Spleen (tissue), 7 donors: ENCODE measurements around the gene GLI2.

Source experiments
- CTCF ChIP-seq, 11 experiments: fragments of 200-600 bp in 7 of 11; fragments of 450-650 bp in 4 of 11; sonication (generic) in 4 of 11; IDR thresholded peaks in 8 of 11; conservative IDR thresholded peaks in 3 of 11; 1 replicate in 7 of 11; 2 replicates in 4 of 11; pipeline versions ENCODE4 v1.4.0 to v1.8.0; 2016 to 2021; ENCODE audit warnings: antibody characterized with exemption in 11 of 11, inconsistent platforms in 4 of 11, mild to moderate bottlenecking in 1 of 11
- POLR2A ChIP-seq, 3 donors: fragments of 450-650 bp; IDR thresholded peaks; one replicate each; pipeline ENCODE4 v1.5.1; 2017; ENCODE audit warnings: antibody characterized with exemption in 3 of 3, mild to moderate bottlenecking in 1 of 3
- POLR2AphosphoS5 ChIP-seq, 3 donors: sonication (generic); formaldehyde crosslinking; IDR thresholded peaks; one replicate each; pipeline ENCODE4 v1.5.1; 2017; ENCODE audit warnings: antibody characterized with exemption in 3 of 3
- donor health status: DM: no; HTN: no; CAD: no; lungs with moderate emphysema.
- donor health status: DM: no; HTN: no; CAD: no.
- donor health status: DM: no; HTN: no; CAD: no.

DNA sequence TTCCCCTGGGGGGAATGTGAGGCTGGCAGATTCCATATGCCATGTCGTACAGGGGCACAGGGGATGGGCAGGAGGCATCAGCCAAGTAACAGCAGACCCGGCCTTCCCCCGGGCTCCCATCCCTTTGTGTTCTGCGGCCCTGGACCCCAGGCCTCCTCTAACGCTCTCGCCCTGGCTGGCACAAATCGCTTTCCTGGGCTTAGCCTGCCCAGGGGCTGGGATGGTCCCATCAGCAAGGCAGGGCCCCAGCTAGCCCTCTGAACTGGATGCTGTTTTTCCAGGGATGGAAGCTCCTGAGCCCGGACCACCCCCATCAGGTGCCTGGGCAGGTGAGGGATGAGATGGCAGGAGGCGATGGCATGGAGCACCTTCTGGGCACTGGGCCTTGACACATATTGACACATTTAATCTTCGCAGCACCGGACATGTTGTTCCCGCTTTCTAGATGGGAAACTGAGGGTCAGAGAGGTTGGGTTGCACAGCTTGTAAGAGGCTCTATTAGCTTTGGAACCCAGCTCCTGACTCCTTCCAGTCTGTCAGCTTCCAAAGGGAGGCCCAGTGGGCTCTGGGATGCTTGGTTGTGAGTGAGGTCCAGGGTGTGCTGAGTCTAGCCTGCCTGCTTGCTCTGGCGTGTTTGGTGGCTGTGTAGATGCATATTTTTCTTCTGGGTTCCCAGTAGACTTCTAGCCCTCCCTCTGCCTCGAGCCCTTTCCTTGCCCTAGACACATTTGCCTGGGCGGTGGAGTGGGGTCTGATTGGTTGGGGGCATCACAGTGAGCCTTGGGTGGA is 40.3 kb downstream of the GLI2 start:
- TF ChIP-seq CTCF (IDR thresholded peaks at IDR 0.05 in 8 of 11, conservative IDR thresholded peaks at IDR 0.05 in 3 of 11) = no peak
- no peak for TF ChIP-seq POLR2A (IDR thresholded peaks at IDR 0.05)
- TF ChIP-seq POLR2AphosphoS5 (IDR thresholded peaks at IDR 0.05) = no peak
